Measurements from ENCODE around the gene SLX4IP. TPM values are rescaled to one million over a fixed set of nuclear protein-coding genes. Genes with fewer than 3 reads are reported as not detected.

Gene SLX4IP
- total and polyA plus RNA-seq, 2 donors (not counting 1 experiment from before 2014, with no cell fraction given), result 1.9 to 8.1 TPM

DNA sequence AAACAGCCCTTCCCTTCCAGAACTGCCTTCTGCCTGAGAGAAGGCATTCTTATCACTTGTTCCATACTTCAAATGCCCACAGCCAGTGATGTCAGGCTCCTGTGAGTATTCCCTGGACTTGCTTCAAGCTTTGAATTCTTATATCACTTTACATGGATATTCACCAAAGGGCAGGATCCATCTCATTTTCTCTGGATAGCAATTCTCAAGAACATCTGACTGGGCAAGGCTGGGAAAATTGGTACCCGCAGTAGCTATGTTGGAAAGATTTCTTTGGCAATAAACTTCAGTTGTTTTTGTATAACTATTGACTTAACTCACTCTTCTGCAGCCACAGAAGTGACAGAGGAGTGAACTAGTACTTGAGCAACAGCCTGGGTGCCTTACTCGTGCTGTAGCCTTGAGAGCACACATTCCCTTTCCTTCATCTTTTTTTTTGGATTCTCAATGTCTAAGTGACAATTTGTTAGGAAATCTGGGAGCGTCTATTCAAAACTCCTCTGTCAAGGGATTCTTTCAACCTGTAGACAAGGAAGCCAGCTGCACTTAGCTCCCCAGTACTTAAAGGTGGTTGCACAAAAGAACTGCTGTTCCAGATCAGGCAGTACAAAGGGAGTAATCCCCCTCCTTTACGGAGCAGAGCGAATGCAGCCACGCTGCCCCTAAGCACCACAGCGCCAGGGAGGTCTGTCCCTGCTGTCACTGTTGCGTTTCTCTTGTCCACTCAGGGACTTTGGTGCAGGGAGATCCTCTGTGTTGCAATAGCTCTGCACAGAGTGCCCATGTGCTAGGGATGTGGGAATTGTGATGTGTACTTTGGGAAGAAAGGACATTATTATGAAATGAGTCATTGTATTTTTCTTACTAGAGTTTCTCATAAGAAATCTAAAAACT is 169.1 kb downstream of the SLX4IP start:
- TF ChIP-seq, protein P1, sequence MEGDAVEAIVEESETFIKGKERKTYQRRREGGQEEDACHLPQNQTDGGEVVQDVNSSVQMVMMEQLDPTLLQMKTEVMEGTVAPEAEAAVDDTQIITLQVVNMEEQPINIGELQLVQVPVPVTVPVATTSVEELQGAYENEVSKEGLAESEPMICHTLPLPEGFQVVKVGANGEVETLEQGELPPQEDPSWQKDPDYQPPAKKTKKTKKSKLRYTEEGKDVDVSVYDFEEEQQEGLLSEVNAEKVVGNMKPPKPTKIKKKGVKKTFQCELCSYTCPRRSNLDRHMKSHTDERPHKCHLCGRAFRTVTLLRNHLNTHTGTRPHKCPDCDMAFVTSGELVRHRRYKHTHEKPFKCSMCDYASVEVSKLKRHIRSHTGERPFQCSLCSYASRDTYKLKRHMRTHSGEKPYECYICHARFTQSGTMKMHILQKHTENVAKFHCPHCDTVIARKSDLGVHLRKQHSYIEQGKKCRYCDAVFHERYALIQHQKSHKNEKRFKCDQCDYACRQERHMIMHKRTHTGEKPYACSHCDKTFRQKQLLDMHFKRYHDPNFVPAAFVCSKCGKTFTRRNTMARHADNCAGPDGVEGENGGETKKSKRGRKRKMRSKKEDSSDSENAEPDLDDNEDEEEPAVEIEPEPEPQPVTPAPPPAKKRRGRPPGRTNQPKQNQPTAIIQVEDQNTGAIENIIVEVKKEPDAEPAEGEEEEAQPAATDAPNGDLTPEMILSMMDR (conservative IDR thresholded peaks at IDR 0.05 in 1 of 2, IDR thresholded peaks at IDR 0.05 in 1 of 2; ENCODE audit: low read depth in 1 of 2, low read length in 2 of 2), result no peak
- TF ChIP-seq EZH2 (IDR thresholded peaks at IDR 0.05; ENCODE audit: low read length, missing control alignments), result no peak
- Histone ChIP-seq H3K4me3 (replicated peaks in 1 of 4; ENCODE audit: control extremely low read depth in 1 of 4, insufficient read depth in 1 of 4, low read depth in 3 of 4, low read length in 4 of 4) (no peak overlapping the region), H3K9ac (ENCODE audit: insufficient read depth, low read length) (no peak overlapping the region), H3K36me3 (ENCODE audit: control insufficient read depth, insufficient read depth, low read length) (no peaks in the 10 kb centered on the region), H3K27ac (ENCODE audit: insufficient read depth, low read length) (peak overlapping the region; percentile 72), H3K27me3 (ENCODE audit: control insufficient read depth, insufficient read depth, low read length) (no peaks in the 10 kb centered on the region), H3K9me3 (ENCODE audit: control insufficient read depth, insufficient read depth, low read depth, low read length) (no peaks in the 10 kb centered on the region), H2AFZ (ENCODE audit: low read length) (peak overlapping the region; percentile 37), H3K4me1 (ENCODE audit: control insufficient read depth, extremely low read depth, insufficient read depth, low read length) (peaks cover 25% of the 10 kb centered on the region), H3K4me2 (ENCODE audit: extremely low read depth, insufficient read depth, low read length) (peak overlapping the region; percentile 70), H4K20me1 (ENCODE audit: control insufficient read depth, extremely low read depth, insufficient read depth, low read length) (no peaks in the 10 kb centered on the region), H3K79me2 (ENCODE audit: control insufficient read depth, insufficient read depth, low read length) (no peaks in the 10 kb centered on the region)
- DNase-seq (ENCODE audit: low read depth in 2 of 2), result peak; percentile 93 to 96

DNA sequence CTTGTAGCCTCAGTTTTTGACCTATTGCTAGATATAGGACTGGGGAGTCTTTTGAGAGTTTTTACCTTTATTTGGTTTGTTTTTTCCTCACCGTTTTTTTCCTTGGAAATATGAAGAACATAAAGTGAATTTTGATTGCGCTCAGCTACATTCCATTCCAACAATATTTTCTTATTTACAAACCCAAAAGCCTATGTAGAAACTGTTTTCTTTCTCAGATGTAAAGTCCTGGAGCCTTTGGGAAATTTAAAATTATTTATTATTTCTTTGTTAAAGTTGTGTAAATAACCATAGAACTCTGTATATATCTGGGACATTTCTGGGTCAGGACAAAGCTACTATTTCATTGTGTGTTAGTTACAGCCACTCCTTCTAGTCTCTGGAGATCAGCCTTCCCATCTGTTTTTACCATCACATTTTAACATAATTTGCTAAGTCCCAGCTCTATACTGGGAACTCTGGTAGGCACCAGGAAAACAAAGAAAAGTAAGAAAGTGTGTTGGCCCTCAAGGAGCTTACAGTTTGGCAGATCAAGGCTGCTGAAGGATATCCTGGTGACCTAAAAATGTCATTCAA is 169.8 kb downstream of the SLX4IP start:
- H3K27ac ChIP-seq (ENCODE audit: insufficient read depth, low read length), result peak overlapping the region; percentile 42
- no peak for DNase-seq (ENCODE audit: low read depth in 2 of 2)
- H2AFZ ChIP-seq (ENCODE audit: low read length), result no peak overlapping the region
- H3K27me3 ChIP-seq (ENCODE audit: control insufficient read depth, insufficient read depth, low read length), result no peaks in the 10 kb centered on the region
- H3K9ac ChIP-seq (ENCODE audit: insufficient read depth, low read length), result no peak overlapping the region
- TF ChIP-seq, protein P1 (conservative IDR thresholded peaks at IDR 0.05 in 1 of 2, IDR thresholded peaks at IDR 0.05 in 1 of 2; ENCODE audit: low read depth in 1 of 2, low read length in 2 of 2), result no peak
- no peak for TF ChIP-seq EZH2 (IDR thresholded peaks at IDR 0.05; ENCODE audit: low read length, missing control alignments)
- H3K36me3 ChIP-seq (ENCODE audit: control insufficient read depth, insufficient read depth, low read length), result no peaks in the 10 kb centered on the region
- H3K4me1 ChIP-seq (ENCODE audit: control insufficient read depth, extremely low read depth, insufficient read depth, low read length), result peaks cover 30% of the 10 kb centered on the region
- H3K9me3 ChIP-seq (ENCODE audit: control insufficient read depth, insufficient read depth, low read depth, low read length), result no peaks in the 10 kb centered on the region
- no peaks in the 10 kb centered on the region for H4K20me1 ChIP-seq (ENCODE audit: control insufficient read depth, extremely low read depth, insufficient read depth, low read length)
- H3K79me2 ChIP-seq (ENCODE audit: control insufficient read depth, insufficient read depth, low read length), result no peaks in the 10 kb centered on the region
- no peak overlapping the region for H3K4me3 ChIP-seq (replicated peaks in 1 of 4; ENCODE audit: control extremely low read depth in 1 of 4, insufficient read depth in 1 of 4, low read depth in 3 of 4, low read length in 4 of 4)
- no peak overlapping the region for H3K4me2 ChIP-seq (ENCODE audit: extremely low read depth, insufficient read depth, low read length)

DNA sequence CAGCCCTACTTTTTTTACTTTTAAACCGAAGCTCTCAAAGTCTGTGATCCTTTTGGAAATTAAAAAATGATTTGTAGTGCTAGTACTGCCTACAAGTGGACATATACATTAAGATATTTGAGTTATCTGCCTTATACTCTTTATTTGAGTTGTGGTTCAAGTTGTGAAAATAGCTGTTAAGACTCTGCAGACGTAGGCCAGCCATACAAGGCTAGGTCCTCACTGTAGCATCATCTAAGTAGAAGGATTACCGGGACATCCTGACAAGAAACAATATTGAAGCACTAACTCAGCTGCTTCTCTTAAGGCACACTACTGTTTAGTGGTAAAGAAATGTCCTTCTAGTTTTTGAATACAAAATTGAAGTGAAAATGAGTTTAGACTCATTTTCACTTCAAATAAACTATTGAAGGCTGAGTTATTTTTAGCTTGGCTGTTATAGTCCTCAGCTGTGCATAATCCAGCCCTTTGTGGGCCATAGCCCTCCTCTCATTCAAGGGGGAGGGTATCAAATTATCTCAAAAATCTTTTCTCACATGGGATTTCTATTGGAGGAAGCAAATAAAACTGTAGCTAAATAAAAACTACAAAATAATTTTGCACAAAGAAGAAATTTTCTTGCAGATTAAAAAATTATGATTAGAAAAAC is 170.6 kb downstream of the SLX4IP start:
- Histone ChIP-seq H3K9ac (ENCODE audit: insufficient read depth, low read length) (no peak overlapping the region), H3K9me3 (ENCODE audit: control insufficient read depth, insufficient read depth, low read depth, low read length) (no peaks in the 10 kb centered on the region), H4K20me1 (ENCODE audit: control insufficient read depth, extremely low read depth, insufficient read depth, low read length) (no peaks in the 10 kb centered on the region), H3K27ac (ENCODE audit: insufficient read depth, low read length) (peak overlapping the region; percentile 42), H3K27me3 (ENCODE audit: control insufficient read depth, insufficient read depth, low read length) (no peaks in the 10 kb centered on the region), H3K4me2 (ENCODE audit: extremely low read depth, insufficient read depth, low read length) (no peak overlapping the region), H3K79me2 (ENCODE audit: control insufficient read depth, insufficient read depth, low read length) (no peaks in the 10 kb centered on the region), H3K4me3 (replicated peaks in 1 of 4; ENCODE audit: control extremely low read depth in 1 of 4, insufficient read depth in 1 of 4, low read depth in 3 of 4, low read length in 4 of 4) (no peak overlapping the region), H2AFZ (ENCODE audit: low read length) (no peak overlapping the region), H3K36me3 (ENCODE audit: control insufficient read depth, insufficient read depth, low read length) (no peaks in the 10 kb centered on the region), H3K4me1 (ENCODE audit: control insufficient read depth, extremely low read depth, insufficient read depth, low read length) (peaks cover 36% of the 10 kb centered on the region)
- DNase-seq (ENCODE audit: low read depth in 2 of 2), result no peak
- TF ChIP-seq, protein P1 (conservative IDR thresholded peaks at IDR 0.05 in 1 of 2, IDR thresholded peaks at IDR 0.05 in 1 of 2; ENCODE audit: low read depth in 1 of 2, low read length in 2 of 2), result no peak
- no peak for TF ChIP-seq EZH2 (IDR thresholded peaks at IDR 0.05; ENCODE audit: low read length, missing control alignments)
